GM12874 (cell line): ENCODE measurements around the gene PRKCB.

Experiments
- CTCF ChIP-seq: IDR thresholded peaks from 2 replicates; pipeline ENCODE4 v1.5.1; 2011; ENCODE audit warnings: low read depth, mild to moderate bottlenecking, control low read depth, low read length, moderate library complexity; ENCODE audit not compliant: insufficient read depth

PRKCB gene

GRCh38 chr16:23955088-23955487, 119.3 kb downstream of the PRKCB start:
- no peak for TF ChIP-seq CTCF

- TF ChIP-seq CTCF: no peak
These were observed 121.5 kb downstream of the PRKCB start for GRCh38 chr16:23957287-23957686.

GRCh38 chr16:23959072-23959751, 123.4 kb downstream of the PRKCB start:
- TF ChIP-seq CTCF: no peak

- no peak for TF ChIP-seq CTCF
These were observed 123.9 kb downstream of the PRKCB start for GRCh38 chr16:23959752-23960072.

- no peak for TF ChIP-seq CTCF
These were observed 124.5 kb downstream of the PRKCB start for GRCh38 chr16:23960081-23960885.

GRCh38 chr16:23962001-23962400, 126.2 kb downstream of the PRKCB start:
- TF ChIP-seq CTCF: no peak

- TF ChIP-seq CTCF: no peak
These were observed 128.4 kb downstream of the PRKCB start for GRCh38 chr16:23964136-23964535.
